Choroid plexus epithelial cell (primary cell): ENCODE measurements around the gene IFT122.
A peak's percentile ranks its signal among the peaks of the same experiment; 100 is the strongest.

ENCODE experiments used
- DNase-seq: peaks from one replicate; pipeline ENCODE4 v3.0.0-alpha.2; 2010; ENCODE audit warnings: low read depth
- H3K4me3 ChIP-seq: 2 replicates; pipeline ENCODE4 v1.5.1; 2011; ENCODE audit warnings: low read depth, mild to moderate bottlenecking, control low read depth, low read length, moderate library complexity
- TF ChIP-seq, protein P1 (sequence below): conservative IDR thresholded peaks from 2 replicates; pipeline ENCODE4 v1.5.1; 2011; ENCODE audit warnings: low read depth, mild to moderate bottlenecking, control low read depth, inconsistent platforms, low read length, moderate library complexity

Gene IFT122

DNA sequence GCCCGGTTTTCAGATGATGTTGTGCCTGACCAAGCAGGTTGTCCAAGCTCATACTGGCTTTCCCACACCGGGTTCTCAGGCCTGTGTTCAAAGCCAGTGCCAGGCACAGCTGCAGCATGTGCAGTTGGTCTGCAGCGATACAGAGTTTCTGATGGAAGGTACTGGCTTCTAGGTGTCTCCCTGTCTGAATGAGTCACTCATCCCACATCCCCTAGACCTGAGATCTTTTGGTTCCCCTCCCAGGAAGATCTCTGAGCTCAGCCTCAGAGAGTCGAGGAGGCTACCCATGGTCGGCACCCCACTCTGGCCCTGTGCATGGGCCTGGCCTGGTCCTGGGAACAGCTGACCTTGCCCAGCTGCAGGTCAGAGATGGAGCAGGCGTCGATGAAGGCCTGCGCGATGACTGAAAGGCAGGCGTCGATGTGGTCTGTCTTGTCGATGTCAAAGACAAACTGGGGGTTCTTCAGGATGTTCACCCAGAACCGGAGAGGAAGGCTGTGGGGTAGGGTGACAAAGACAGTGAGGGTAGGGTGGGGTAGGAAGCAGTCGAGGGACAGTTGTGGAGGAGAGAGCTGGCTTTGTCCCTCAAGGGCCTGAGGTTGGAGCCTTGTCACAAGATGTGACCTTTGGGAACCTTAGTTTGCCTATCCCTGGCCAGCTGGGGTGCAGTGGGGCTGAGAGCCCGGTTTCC, 118.2 kb downstream of the IFT122 start:
- DNase-seq: no peak
- TF ChIP-seq, protein P1, sequence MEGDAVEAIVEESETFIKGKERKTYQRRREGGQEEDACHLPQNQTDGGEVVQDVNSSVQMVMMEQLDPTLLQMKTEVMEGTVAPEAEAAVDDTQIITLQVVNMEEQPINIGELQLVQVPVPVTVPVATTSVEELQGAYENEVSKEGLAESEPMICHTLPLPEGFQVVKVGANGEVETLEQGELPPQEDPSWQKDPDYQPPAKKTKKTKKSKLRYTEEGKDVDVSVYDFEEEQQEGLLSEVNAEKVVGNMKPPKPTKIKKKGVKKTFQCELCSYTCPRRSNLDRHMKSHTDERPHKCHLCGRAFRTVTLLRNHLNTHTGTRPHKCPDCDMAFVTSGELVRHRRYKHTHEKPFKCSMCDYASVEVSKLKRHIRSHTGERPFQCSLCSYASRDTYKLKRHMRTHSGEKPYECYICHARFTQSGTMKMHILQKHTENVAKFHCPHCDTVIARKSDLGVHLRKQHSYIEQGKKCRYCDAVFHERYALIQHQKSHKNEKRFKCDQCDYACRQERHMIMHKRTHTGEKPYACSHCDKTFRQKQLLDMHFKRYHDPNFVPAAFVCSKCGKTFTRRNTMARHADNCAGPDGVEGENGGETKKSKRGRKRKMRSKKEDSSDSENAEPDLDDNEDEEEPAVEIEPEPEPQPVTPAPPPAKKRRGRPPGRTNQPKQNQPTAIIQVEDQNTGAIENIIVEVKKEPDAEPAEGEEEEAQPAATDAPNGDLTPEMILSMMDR: no peak
- H3K4me3 ChIP-seq: no peak overlapping the region

DNA sequence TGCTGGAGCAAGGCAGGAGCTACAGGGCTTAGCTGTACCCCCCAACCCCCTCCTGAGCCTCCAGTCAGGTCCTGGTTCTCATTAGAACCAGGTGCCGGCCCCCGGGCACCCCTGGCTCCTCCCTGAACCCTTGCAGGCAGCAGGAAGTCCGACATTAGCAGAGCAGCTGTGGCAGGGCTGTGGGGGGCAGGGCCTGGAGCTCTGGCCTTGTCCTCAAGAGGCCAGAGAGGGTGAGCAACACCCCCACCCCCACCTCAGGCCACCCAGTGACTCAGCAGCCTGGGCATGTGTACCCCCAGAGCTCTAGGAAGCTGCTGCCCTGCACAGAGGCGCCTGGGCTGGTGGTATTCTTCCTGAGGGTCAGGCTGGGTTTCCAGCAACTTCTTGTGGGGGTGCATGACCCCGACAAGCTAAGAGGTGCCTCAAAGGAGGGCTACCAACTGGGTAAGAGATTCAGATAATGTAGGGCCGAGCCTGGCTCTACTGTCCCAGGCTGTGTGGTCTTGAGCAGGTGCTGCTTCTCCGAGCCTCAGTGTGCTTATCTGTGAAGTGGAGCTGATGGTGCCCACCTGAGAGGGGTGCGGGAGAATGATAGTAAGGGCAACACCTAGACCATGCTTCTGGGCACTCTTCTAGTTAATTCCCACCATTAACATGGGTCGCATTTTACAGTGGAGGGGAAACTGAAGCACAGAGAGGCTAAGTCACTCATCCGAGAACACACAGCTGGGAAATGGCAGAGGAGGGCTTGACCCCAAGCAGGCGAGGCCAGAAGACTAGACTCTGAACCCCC, 118.9 kb downstream of the IFT122 start:
- TF ChIP-seq, protein P1: no peak
- H3K4me3 ChIP-seq: no peak overlapping the region

DNA sequence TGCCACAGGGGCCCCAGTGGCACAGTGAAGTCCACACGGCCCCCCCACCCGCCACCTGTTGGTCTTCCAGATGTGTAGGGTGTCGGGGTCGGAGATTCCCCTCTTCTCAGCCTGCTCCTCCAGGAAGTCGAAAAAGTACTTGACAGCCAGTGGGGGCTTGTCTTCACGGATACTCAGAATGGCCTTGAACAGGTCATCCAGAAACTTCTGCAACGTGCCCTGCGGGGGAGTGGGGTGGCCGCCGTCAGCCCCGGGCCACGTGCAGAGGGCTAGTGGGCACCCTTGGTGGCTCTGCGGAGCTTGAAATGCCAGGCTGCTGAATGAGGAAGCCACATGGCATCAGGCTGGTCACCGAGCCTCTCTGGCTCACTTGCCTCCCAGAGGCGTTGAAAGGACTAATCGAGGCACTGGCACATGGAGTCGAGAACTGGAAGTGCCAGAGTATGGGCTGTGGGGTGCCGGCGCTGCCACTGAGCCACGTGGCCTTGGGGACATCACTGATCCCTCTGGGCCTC, 119.6 kb downstream of the IFT122 start:
- TF ChIP-seq, protein P1: no peak
- H3K4me3 ChIP-seq: no peak overlapping the region
- DNase-seq: no peak

More for the DNA sequence above, 118.9 kb downstream of the IFT122 start:
- peak; percentile 36 for DNase-seq

DNA sequence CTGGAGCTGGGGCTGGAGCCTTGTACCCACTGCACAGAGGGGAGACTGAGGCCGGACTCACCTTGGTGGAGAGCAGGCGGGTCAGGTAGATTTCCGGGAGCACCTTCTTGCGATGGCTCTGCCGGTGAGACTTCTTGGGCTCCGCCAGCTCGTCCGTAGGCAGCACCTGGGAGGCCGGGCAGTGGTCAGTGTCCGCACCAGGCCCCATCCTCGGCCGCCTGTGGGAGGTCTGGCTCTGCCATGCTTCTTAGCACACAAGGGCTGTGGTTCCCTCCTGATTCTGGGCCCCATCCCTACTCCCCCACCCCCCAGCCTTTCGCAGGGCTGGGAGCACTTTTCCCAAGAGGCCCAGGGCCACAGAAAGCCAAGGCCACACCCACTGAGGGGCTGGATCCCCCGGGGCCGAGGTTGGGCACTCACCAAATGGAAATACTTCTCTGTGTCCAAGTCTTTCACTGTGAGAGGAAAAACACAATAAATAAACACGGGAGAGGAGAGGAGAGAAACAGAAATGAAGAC, 120.3 kb downstream of the IFT122 start:
- no peak overlapping the region for H3K4me3 ChIP-seq
- TF ChIP-seq, protein P1: no peak
- peak; percentile 47 for DNase-seq

DNA sequence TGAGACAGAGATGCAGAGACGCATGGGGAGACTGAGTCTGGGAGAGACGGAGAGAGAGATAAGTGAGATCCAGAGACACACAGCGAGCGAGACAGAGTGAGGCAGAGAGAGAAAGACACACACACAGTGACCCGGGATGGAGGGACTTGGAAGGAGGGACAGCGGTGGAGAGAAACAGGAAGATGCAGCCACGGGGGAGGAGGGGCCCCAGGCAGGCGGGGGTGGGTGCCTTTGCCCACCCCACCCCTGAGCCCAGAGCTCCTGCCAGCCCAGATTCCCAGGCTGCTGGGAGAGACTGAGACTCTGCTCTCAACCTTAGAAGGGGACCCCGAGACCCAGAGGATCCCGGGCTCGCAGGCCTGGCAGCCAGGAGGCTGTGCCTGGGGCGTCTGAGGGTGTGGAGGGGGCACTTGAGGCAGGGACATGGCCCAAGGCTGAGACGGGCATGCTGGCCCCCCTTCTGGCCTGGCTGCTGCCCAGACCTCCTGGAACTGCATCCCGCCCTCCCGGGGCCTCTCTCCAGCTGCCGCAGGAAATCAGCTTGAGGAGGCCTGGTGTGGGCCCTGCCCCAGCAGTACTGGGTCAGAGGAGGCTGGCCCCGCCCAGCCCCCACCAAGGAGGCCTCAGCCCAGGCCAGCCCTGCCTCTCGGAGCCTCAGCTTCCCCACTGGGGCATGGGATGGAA, 121.0 kb downstream of the IFT122 start:
- peak; percentile 77 for DNase-seq
- H3K4me3 ChIP-seq: no peak overlapping the region
- TF ChIP-seq, protein P1: no peak

DNA sequence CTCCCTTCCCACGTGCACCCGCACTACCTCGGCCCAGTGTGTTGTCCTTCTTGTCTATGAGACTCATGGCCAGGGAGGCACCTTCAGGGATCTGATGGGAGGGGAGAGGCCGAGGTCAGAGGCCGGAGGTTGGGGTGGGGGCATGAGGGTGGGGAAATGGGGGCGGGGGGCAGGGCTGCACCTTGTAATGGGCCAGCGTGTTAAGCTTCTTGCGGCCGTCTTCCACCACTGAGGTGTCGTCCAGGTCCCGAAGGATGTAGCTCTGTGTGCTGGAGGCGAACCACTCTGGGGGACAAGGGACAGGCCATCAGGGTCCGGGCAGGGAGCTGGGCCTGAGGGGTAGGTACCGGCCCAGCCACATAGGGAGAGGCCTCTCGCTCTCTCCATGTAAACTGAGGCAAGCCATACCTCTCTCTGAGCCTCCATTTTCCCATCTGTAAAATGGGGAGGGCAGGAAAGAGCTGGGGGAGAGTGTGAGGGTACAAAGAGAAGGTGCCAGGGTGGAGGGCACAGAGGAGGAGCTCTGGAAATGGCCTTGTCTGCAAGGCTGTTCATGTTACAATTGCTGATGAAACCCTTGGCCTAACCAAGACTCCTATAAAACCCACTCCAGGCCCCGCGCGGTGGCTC, 121.7 kb downstream of the IFT122 start:
- TF ChIP-seq, protein P1: no peak
- DNase-seq: no peak
- H3K4me3 ChIP-seq: no peak overlapping the region
